Mesenchymal stem cell (in vitro differentiated cells and primary cell): ENCODE data around the gene ATP8B1.

Source experiments
- DNase-seq: peaks from one replicate; pipeline ENCODE4 v3.0.0-alpha.2; 2013
- H2AFZ ChIP-seq: one replicate; pipeline ENCODE4 v1.6.1; 2013; ENCODE audit warnings: low read depth, mild to moderate bottlenecking, control low read depth, inconsistent platforms, low read length, moderate library complexity
- H2AK5ac ChIP-seq: 2 replicates; pipeline ENCODE4 v1.6.1; 2013; ENCODE audit warnings: low read length, moderate library complexity, mild to moderate bottlenecking, inconsistent platforms; ENCODE audit not compliant: severe bottlenecking
- H2BK120ac ChIP-seq: one replicate; pipeline ENCODE4 v1.6.1; 2013; ENCODE audit warnings: low read depth, mild to moderate bottlenecking, inconsistent platforms, low read length, moderate library complexity
- H2BK12ac ChIP-seq, 2 experiments: one replicate each; pipeline ENCODE4 v1.6.1; 2013; ENCODE audit warnings: inconsistent platforms in 2 of 2, low read length in 2 of 2, mild to moderate bottlenecking in 2 of 2, moderate library complexity in 2 of 2, control low read depth in 1 of 2
- H2BK15ac ChIP-seq: one replicate; pipeline ENCODE4 v1.6.1; 2013; ENCODE audit warnings: mild to moderate bottlenecking, low read depth, inconsistent platforms; ENCODE audit not compliant: poor library complexity, severe bottlenecking
- H2BK5ac ChIP-seq: 2 replicates; pipeline ENCODE4 v1.6.1; 2013; ENCODE audit warnings: low read depth, mild to moderate bottlenecking, low read length, control low read depth, inconsistent platforms; ENCODE audit not compliant: poor library complexity, severe bottlenecking
- H3K14ac ChIP-seq, 2 experiments: one replicate each; pipeline ENCODE4 v1.6.1; 2013; ENCODE audit warnings: inconsistent platforms in 2 of 2, low read length in 2 of 2, control low read depth in 1 of 2, mild to moderate bottlenecking in 1 of 2, moderate library complexity in 1 of 2
- H3K18ac ChIP-seq, 2 experiments: one replicate each; pipeline ENCODE4 v1.6.1; 2013; ENCODE audit warnings: inconsistent platforms in 2 of 2, low read length in 2 of 2, control low read depth in 1 of 2, low read depth in 1 of 2, mild to moderate bottlenecking in 1 of 2
- H3K23ac ChIP-seq, 2 experiments: one replicate each; pipeline ENCODE4 v1.6.1; 2013; ENCODE audit warnings: inconsistent platforms in 2 of 2, low read length in 2 of 2, mild to moderate bottlenecking in 2 of 2, moderate library complexity in 2 of 2, control low read depth in 1 of 2
- H3K27ac ChIP-seq: 2 replicates; pipeline ENCODE4 v1.5.1; 2013; ENCODE audit warnings: mild to moderate bottlenecking, moderate library complexity, low read length, control low read depth, inconsistent platforms; ENCODE audit not compliant: poor library complexity, severe bottlenecking
- H3K27me3 ChIP-seq, 2 experiments: 2 replicates each; pipeline versions ENCODE4 v1.6.1 to v1.7.0; 2013; ENCODE audit warnings: low read length in 2 of 2, mild to moderate bottlenecking in 2 of 2, moderate library complexity in 2 of 2, control low read depth in 1 of 2, inconsistent platforms in 1 of 2; ENCODE audit not compliant: control insufficient read depth in 1 of 2, insufficient read depth in 1 of 2
- H3K36me3 ChIP-seq, 2 experiments: 2 replicates each; pipeline versions ENCODE4 v1.6.1 to v1.7.0; 2013; ENCODE audit warnings: low read length in 2 of 2, control low read depth in 1 of 2, inconsistent platforms in 1 of 2, low read depth in 1 of 2, mild to moderate bottlenecking in 1 of 2; ENCODE audit not compliant: insufficient read depth in 2 of 2, control insufficient read depth in 1 of 2
- H3K4ac ChIP-seq, 2 experiments: one replicate each; pipeline ENCODE4 v1.6.1; 2013; ENCODE audit warnings: inconsistent platforms in 2 of 2, low read length in 2 of 2, mild to moderate bottlenecking in 2 of 2, moderate library complexity in 2 of 2, control low read depth in 1 of 2, low read depth in 1 of 2
- H3K4me1 ChIP-seq: 2 replicates; pipeline ENCODE4 v1.6.1; 2013; ENCODE audit warnings: low read depth, low read length, control low read depth; ENCODE audit not compliant: control insufficient read depth, insufficient read depth
- H3K4me2 ChIP-seq: 2 replicates; pipeline ENCODE4 v1.6.1; 2013; ENCODE audit warnings: low read length, mild to moderate bottlenecking, inconsistent platforms; ENCODE audit not compliant: poor library complexity, severe bottlenecking
- H3K4me3 ChIP-seq, 2 experiments: 2 replicates each; pipeline versions ENCODE4 v1.5.1 to v1.7.0; 2013; ENCODE audit warnings: low read length in 2 of 2, mild to moderate bottlenecking in 2 of 2, control low read depth in 1 of 2, low read depth in 1 of 2; ENCODE audit not compliant: insufficient read depth in 1 of 2
- H3K79me1 ChIP-seq: replicated peaks from 2 replicates; pipeline ENCODE4 v1.6.1; 2013; ENCODE audit warnings: mild to moderate bottlenecking, control low read depth, low read length, inconsistent platforms; ENCODE audit not compliant: poor library complexity, severe bottlenecking
- H3K9ac ChIP-seq: 2 replicates; pipeline ENCODE4 v1.7.0; 2013; ENCODE audit warnings: mild to moderate bottlenecking, low read length, moderate library complexity
- H3K9me3 ChIP-seq: 2 replicates; pipeline ENCODE4 v1.7.0; 2013; ENCODE audit warnings: mild to moderate bottlenecking, low read length; ENCODE audit not compliant: control insufficient read depth
- H4K8ac ChIP-seq: one replicate; pipeline ENCODE4 v1.6.1; 2013; ENCODE audit warnings: inconsistent platforms, mild to moderate bottlenecking, low read length, moderate library complexity
- H4K91ac ChIP-seq: one replicate; pipeline ENCODE4 v1.6.1; 2013; ENCODE audit warnings: mild to moderate bottlenecking, low read length, inconsistent platforms
- WGBS: methylation state at CpG from one replicate; pipeline ENCODE4 v1.1.7; 2013; ENCODE audit warnings: mixed read lengths; 5-methylcytosine and 5-hydroxymethylcytosine counted together

Gene ATP8B1

DNA sequence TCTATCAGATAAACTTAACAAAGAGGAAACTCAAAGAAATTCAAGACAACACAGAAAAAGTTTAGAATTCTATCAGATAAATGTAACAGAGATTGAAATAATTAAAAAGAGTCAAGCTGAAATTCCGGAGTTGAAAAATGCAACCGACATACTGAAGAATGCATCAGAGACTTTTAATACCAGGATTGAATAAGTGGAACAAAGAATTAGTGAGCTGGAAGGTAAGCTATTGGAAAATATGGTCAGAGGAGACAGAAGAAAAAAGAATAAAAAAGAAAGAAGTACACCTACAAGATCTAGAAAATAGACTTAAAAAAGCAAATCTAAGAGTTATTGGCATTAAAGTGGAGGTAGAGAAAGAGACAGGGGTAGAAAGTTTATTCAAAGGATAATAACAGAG lies 88.0 kb downstream of the ATP8B1 start:
- no peak overlapping the region for H2AFZ ChIP-seq
- H3K23ac ChIP-seq, result no peak overlapping the region
- H3K18ac ChIP-seq, result no peak overlapping the region
- H3K4me3 ChIP-seq, result no peak overlapping the region
- no peaks in the 10 kb centered on the region for H3K27me3 ChIP-seq
- H2BK5ac ChIP-seq, result no peak overlapping the region
- no peak overlapping the region for H3K27ac ChIP-seq
- no peak overlapping the region for H3K4me2 ChIP-seq
- H3K4ac ChIP-seq, result no peak overlapping the region
- no peak overlapping the region for H3K14ac ChIP-seq
- no peak overlapping the region for H2BK120ac ChIP-seq
- H2BK12ac ChIP-seq, result no peak overlapping the region
- WGBS, result 100% methylated on average over 2 of the region's 2 CpGs
- H4K8ac ChIP-seq, result no peak overlapping the region
- peaks cover 7 to 24% of the 10 kb centered on the region in 2 experiments for H3K36me3 ChIP-seq
- H3K4me1 ChIP-seq, result peaks cover 6% of the 10 kb centered on the region
- no peak overlapping the region for H2BK15ac ChIP-seq
- no peak overlapping the region for H4K91ac ChIP-seq
- peaks cover 16% of the 10 kb centered on the region for H3K79me1 ChIP-seq
- DNase-seq, result no peak
- no peak overlapping the region for H3K9ac ChIP-seq
- no peak overlapping the region for H2AK5ac ChIP-seq
- no peaks in the 10 kb centered on the region for H3K9me3 ChIP-seq

DNA sequence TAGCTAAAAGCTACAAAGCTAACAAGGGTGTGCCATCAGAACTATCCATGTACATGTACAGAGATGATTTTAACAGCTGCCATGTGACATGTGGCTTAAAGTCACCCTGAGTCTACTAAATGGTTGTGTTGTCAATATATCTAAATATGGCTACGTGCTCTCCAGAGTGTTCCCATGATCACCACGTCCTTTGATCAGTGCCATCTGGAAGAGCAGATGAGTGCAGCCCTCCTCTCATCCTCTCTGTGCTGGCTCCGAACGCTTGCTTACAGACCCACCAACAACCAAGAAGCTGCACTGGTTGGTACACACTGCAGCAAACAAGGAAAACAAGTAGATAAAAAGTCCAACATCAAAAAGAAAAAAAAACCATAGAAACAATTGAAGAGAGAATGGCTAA lies 92.9 kb downstream of the ATP8B1 start:
- Histone ChIP-seq H3K27ac (no peak overlapping the region), H3K79me1 (peaks cover 30% of the 10 kb centered on the region), H3K18ac (no peak overlapping the region), H2BK15ac (no peak overlapping the region), H2AK5ac (no peak overlapping the region), H3K4me1 (peaks cover 6% of the 10 kb centered on the region), H3K9me3 (no peaks in the 10 kb centered on the region), H3K14ac (no peak overlapping the region), H3K4ac (no peak overlapping the region), H3K9ac (no peak overlapping the region), H2BK5ac (no peak overlapping the region), H4K8ac (no peak overlapping the region), H2AFZ (no peak overlapping the region), H2BK12ac (no peak overlapping the region), H2BK120ac (no peak overlapping the region), H4K91ac (no peak overlapping the region), H3K27me3 (no peaks in the 10 kb centered on the region), H3K4me2 (no peak overlapping the region), H3K4me3 (no peak overlapping the region), H3K36me3 (peaks cover 7 to 25% of the 10 kb centered on the region in 2 experiments), H3K23ac (no peak overlapping the region)
- DNase-seq, result no peak
- WGBS, result 99% methylated on average over 4 of the region's 4 CpGs

DNA sequence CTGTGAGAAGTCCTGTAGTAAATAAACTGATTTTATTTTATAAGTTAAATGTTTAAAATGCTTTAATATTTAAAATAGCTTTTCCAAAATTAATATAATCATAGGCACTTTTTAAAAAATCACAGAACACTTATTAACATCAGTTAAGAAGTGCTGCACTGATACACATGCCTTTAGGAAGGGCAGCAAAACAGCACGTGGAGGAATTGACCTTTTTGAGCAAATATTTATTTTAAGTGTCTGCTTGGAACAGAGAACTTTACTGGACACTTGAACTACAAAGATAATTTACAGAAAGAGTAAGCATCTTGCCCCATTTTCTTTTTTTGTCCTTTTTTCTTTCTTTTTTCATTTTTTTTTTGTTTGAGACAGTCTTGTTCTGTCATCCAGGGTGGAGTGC lies 93.8 kb downstream of the ATP8B1 start:
- WGBS, result no CpG with 5 or more reads among the region's 1 CpG
- H2BK5ac ChIP-seq, result no peak overlapping the region

DNA sequence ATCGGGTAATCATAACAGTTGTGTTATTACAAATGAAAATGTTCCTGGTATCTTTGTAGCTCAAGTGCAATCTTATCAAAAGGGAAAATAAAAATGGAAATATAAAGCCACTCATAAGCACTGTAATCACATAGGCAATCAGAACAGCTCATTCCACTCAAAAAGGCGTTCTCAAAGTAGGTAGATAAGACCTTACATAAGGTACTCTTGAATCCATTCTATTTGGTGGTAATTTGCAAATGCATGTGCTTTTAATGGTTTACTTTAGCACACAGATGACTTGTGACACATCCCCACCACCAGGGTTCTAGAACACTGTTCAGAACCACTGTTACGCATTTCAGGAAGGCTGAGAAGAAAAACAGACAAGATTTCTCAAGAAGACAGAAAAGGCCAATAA lies 94.8 kb downstream of the ATP8B1 start:
- no CpG with 5 or more reads among the region's 3 CpGs for WGBS
- no peak overlapping the region for H3K9ac ChIP-seq
- no peaks in the 10 kb centered on the region for H3K9me3 ChIP-seq
- no peak overlapping the region for H2BK15ac ChIP-seq
- H2BK5ac ChIP-seq, result no peak overlapping the region
- no peak overlapping the region for H3K4ac ChIP-seq
- H2AK5ac ChIP-seq, result no peak overlapping the region
- H2AFZ ChIP-seq, result no peak overlapping the region
- H3K79me1 ChIP-seq, result peaks cover 27% of the 10 kb centered on the region
- H3K27me3 ChIP-seq, result no peaks in the 10 kb centered on the region
- DNase-seq, result no peak
- peaks cover 0 to 26% of the 10 kb centered on the region in 2 experiments for H3K36me3 ChIP-seq
- H2BK120ac ChIP-seq, result no peak overlapping the region
- H3K14ac ChIP-seq, result no peak overlapping the region
- H4K8ac ChIP-seq, result no peak overlapping the region
- H3K4me3 ChIP-seq, result no peak overlapping the region
- no peak overlapping the region for H2BK12ac ChIP-seq
- peaks cover 6% of the 10 kb centered on the region for H3K4me1 ChIP-seq
- no peak overlapping the region for H3K23ac ChIP-seq
- no peak overlapping the region for H3K27ac ChIP-seq
- no peak overlapping the region for H3K4me2 ChIP-seq
- H3K18ac ChIP-seq, result no peak overlapping the region
- no peak overlapping the region for H4K91ac ChIP-seq

More for the DNA sequence above, 93.8 kb downstream of the ATP8B1 start:
- H3K79me1 ChIP-seq, result peaks cover 30% of the 10 kb centered on the region
- no peak overlapping the region for H2BK120ac ChIP-seq
- DNase-seq, result no peak
- peaks cover 7 to 31% of the 10 kb centered on the region in 2 experiments for H3K36me3 ChIP-seq
- no peak overlapping the region for H2BK12ac ChIP-seq
- no peak overlapping the region for H3K18ac ChIP-seq
- peaks cover 6% of the 10 kb centered on the region for H3K4me1 ChIP-seq
- no peak overlapping the region for H3K23ac ChIP-seq
- no peak overlapping the region for H4K8ac ChIP-seq
- H3K14ac ChIP-seq, result no peak overlapping the region
- no peak overlapping the region for H3K4me2 ChIP-seq
- H3K4me3 ChIP-seq, result no peak overlapping the region
- no peaks in the 10 kb centered on the region for H3K27me3 ChIP-seq
- H3K9ac ChIP-seq, result no peak overlapping the region
- no peak overlapping the region for H2AK5ac ChIP-seq
- H2AFZ ChIP-seq, result no peak overlapping the region
- H3K27ac ChIP-seq, result no peak overlapping the region
- no peak overlapping the region for H3K4ac ChIP-seq
- H4K91ac ChIP-seq, result no peak overlapping the region
- H3K9me3 ChIP-seq, result no peaks in the 10 kb centered on the region
- no peak overlapping the region for H2BK15ac ChIP-seq
